DND-41 (cell line): ENCODE results near the gene WNT9B.

Source experiments
- CTCF ChIP-seq: IDR thresholded peaks from 2 replicates; pipeline ENCODE4 v1.5.1; 2012; ENCODE audit warnings: borderline replicate concordance, low read length, moderate library complexity, mild to moderate bottlenecking; ENCODE audit not compliant: poor library complexity, severe bottlenecking; ENCODE audit errors: extremely low read depth
- EZH2 ChIP-seq: IDR thresholded peaks from 3 replicates; pipeline ENCODE4 v1.6.1; 2012; ENCODE audit warnings: borderline replicate concordance, low read depth, mild to moderate bottlenecking, moderate library complexity, low read length, inconsistent platforms; ENCODE audit not compliant: severe bottlenecking

DNA sequence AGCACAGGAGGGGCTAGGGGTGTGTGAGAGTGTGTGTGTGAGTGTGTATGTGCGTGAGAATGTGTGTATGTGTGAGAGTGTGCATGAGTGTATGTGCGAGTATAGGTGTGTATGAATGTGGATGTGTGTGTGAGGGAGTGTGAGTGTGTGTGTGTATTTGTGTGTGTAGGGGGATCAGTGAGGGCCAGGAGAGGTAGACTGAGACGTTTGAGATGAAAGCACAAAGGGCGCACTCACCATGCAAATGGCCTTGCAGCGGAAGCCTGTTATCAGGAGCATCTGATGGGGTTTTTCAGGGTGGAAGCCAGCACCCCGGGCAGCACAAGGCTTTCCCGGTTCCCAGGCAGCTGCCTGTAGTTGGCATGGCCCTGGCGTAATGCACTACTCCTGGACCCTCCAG, 14.9 kb downstream of the WNT9B start:
- TF ChIP-seq EZH2 = no peak
- no peak for TF ChIP-seq CTCF
